ENCODE results near the gene TMEM60. TPM values are rescaled to one million over a fixed set of nuclear protein-coding genes. Genes with fewer than 3 reads are reported as not detected.

TMEM60 gene
- total and polyA plus RNA-seq, 2 of the 13 experiments (the other 11 are each of a cell fraction or from before 2014, with no cell fraction given): 25.6 to 27.7 TPM

GRCh38 chr7:77797734-77798393, 370 bp downstream of the TMEM60 start (continued):
- TF ChIP-seq ZNF335 (CRISPR knock-in tag; IDR thresholded peaks at IDR 0.05) (no peak), ISL2 (CRISPR knock-in tag; IDR thresholded peaks at IDR 0.05) (0 out of 2 replicates have a peak, but pooled peaks have one; percentile 7), ZNF251 (CRISPR knock-in tag; IDR thresholded peaks at IDR 0.05) (no peak), TBP (CRISPR knock-in tag; IDR thresholded peaks at IDR 0.05) (no peak), ZNF160 (CRISPR knock-in tag; IDR thresholded peaks at IDR 0.05) (no peak), GPN1 (CRISPR knock-in tag; IDR thresholded peaks at IDR 0.05; ENCODE audit: borderline replicate concordance) (no peak), ARID4A (CRISPR knock-in tag; IDR thresholded peaks at IDR 0.05; ENCODE audit: borderline replicate concordance) (no peak; the same call in none of the 2 replicates), SMAD3 (CRISPR knock-in tag; IDR thresholded peaks at IDR 0.05) (no peak), KDM4B (CRISPR knock-in tag; IDR thresholded peaks at IDR 0.05) (no peak), RCOR2 (CRISPR knock-in tag; IDR thresholded peaks at IDR 0.05) (no peak), STAT6 (CRISPR knock-in tag; IDR thresholded peaks at IDR 0.05; ENCODE audit: borderline replicate concordance) (no peak), ZNF691 (CRISPR knock-in tag; IDR thresholded peaks at IDR 0.05; ENCODE audit: borderline replicate concordance, low read depth) (peak; percentile 72; the same call in 1 of the 2 replicates), ZNF318 (CRISPR knock-in tag; IDR thresholded peaks at IDR 0.05) (no peak; the same call in 1 of the 2 replicates)

All from HepG2 (cell line).